ENCODE data around the gene FNDC3B. TPM values are rescaled to one million over a fixed set of nuclear protein-coding genes. Genes with fewer than 3 reads are reported as not detected.

FNDC3B gene
- total RNA-seq, 4 donors from 2014 or later: 23.9 to 61.9 (median 37.0) TPM

- H3K4me3 ChIP-seq: no peak overlapping the region
- DNase-seq (ENCODE audit: low spot score in 2 of 2): no peak
- H3K9me3 ChIP-seq: no peaks in the 10 kb centered on the region
- no peaks in the 10 kb centered on the region for H3K4me1 ChIP-seq
- H3K27ac ChIP-seq: no peak overlapping the region
- no peak for TF ChIP-seq EP300 (IDR thresholded peaks at IDR 0.05)
- no peak for TF ChIP-seq POLR2A (IDR thresholded peaks at IDR 0.05)
- TF ChIP-seq CTCF (IDR thresholded peaks at IDR 0.05): no peak
- no peak for TF ChIP-seq POLR2AphosphoS5 (IDR thresholded peaks at IDR 0.05)
- peaks cover 59% of the 10 kb centered on the region for H3K36me3 ChIP-seq
- WGBS: 85% methylated on average over 4 of the region's 4 CpGs
- H3K27me3 ChIP-seq: no peaks in the 10 kb centered on the region
Observed at GRCh38 chr3:172375206-172375850, 335.9 kb downstream of the FNDC3B start.

DNA sequence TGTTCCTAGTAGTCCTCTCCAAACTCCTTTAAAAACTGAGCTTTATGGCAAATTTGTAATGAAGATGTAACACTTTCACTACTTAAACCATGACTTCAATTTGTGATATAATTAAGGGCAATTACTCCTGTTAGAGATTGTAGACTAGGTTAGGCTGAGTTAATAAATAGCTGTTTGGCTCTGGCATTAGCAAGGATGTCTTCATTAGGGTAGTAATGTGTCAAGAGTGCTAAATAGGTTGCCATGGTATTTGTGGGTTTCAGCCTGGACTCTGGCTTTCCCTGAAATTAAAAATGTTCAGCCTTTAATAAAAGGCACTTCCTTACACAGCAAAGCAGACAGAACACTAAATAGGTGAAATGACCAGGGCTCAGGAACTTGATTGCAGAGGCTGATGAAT, 337.0 kb downstream of the FNDC3B start:
- no peaks in the 10 kb centered on the region for H3K27me3 ChIP-seq
- no peak overlapping the region for H3K4me3 ChIP-seq
- no peak for DNase-seq (ENCODE audit: low spot score in 2 of 2)
- TF ChIP-seq CTCF (IDR thresholded peaks at IDR 0.05) (no peak), POLR2AphosphoS5 (IDR thresholded peaks at IDR 0.05) (no peak), EP300 (IDR thresholded peaks at IDR 0.05) (no peak), POLR2A (IDR thresholded peaks at IDR 0.05) (no peak)
- H3K4me1 ChIP-seq: no peaks in the 10 kb centered on the region
- H3K36me3 ChIP-seq: peaks cover 63% of the 10 kb centered on the region
- H3K27ac ChIP-seq: no peak overlapping the region
- no peaks in the 10 kb centered on the region for H3K9me3 ChIP-seq

DNA sequence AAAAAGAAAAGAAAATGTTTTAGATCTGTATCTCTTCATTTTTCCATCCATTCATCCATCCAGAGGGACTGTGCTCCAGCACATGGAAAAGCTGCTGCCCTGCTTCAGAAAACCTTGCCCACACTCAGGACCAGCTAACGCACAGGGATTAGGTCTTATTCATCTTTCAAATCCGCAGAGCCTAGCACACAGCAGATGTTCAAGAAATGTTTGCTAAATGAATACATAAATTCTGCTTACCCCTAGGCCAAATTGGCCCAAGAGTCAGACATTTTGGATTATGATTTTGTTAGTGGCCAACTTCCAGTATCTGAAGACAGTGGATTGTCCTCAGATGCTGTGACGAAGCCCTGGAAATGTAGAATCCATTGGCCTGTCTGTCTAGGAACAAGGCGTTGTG, 337.5 kb downstream of the FNDC3B start:
- TF ChIP-seq POLR2A (IDR thresholded peaks at IDR 0.05): no peak
- no peak for TF ChIP-seq POLR2AphosphoS5 (IDR thresholded peaks at IDR 0.05)
- TF ChIP-seq CTCF (IDR thresholded peaks at IDR 0.05): no peak
- no peak for TF ChIP-seq EP300 (IDR thresholded peaks at IDR 0.05)
- H3K27me3 ChIP-seq: no peaks in the 10 kb centered on the region
- H3K4me3 ChIP-seq: no peak overlapping the region
- DNase-seq (ENCODE audit: low spot score in 2 of 2): no peak
- no peaks in the 10 kb centered on the region for H3K4me1 ChIP-seq
- no peaks in the 10 kb centered on the region for H3K9me3 ChIP-seq
- no peak overlapping the region for H3K27ac ChIP-seq
- WGBS: 78% methylated on average over 4 of the region's 4 CpGs
- H3K36me3 ChIP-seq: peaks cover 65% of the 10 kb centered on the region

DNA sequence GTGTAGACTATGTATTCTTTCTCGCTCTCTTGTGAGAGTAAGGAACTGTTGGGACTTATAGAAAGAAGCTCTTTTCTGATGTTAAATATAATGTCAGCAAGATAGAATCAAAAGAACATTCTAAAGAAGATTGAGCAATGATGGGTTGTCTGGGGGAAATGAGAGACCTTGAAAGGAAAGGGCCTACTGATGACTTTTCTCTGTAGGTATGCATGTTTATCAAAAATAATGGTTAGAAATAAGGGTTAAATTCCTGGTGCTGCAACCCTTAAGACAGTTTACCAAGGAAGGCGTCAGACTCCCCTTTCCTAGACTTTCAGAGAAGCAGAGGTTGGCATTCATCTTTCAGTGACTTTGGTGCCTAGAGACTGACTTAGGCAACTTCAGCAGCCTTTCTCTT, 339.1 kb downstream of the FNDC3B start:
- Histone ChIP-seq H3K27me3 (no peaks in the 10 kb centered on the region), H3K4me3 (no peak overlapping the region), H3K36me3 (peaks cover 52% of the 10 kb centered on the region), H3K9me3 (no peaks in the 10 kb centered on the region), H3K27ac (no peak overlapping the region), H3K4me1 (no peaks in the 10 kb centered on the region)
- DNase-seq (ENCODE audit: low spot score in 2 of 2): no peak
- TF ChIP-seq POLR2A (IDR thresholded peaks at IDR 0.05) (no peak), POLR2AphosphoS5 (IDR thresholded peaks at IDR 0.05) (no peak), EP300 (IDR thresholded peaks at IDR 0.05) (no peak), CTCF (IDR thresholded peaks at IDR 0.05) (no peak)
- 93% methylated on average over 2 of the region's 2 CpGs for WGBS

DNA sequence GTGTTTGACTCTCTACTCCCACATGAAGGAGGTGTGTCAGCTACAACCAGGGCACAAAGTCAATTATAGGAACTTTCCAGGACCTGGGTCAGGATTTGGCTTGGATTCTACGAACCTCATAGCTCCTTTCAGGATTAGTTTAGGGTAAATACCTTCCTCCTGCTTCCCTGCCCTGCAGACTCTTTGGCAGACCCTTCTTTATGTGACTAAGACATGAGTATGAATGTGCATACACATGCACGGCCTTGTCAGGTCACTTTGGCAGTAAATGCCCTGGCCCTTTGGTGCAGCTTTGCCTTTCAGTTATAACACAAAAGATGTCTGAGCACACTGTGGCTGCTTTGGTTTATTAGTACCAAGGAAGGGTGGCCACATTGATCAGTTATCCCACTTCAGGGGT, 340.0 kb downstream of the FNDC3B start:
- Histone ChIP-seq H3K27me3 (no peaks in the 10 kb centered on the region), H3K36me3 (peaks cover 50% of the 10 kb centered on the region), H3K4me3 (no peak overlapping the region), H3K9me3 (no peaks in the 10 kb centered on the region), H3K27ac (no peak overlapping the region), H3K4me1 (no peaks in the 10 kb centered on the region)
- WGBS: 78% methylated on average over 2 of the region's 2 CpGs
- DNase-seq (ENCODE audit: low spot score in 2 of 2): no peak
- no peak for TF ChIP-seq POLR2AphosphoS5 (IDR thresholded peaks at IDR 0.05)
- TF ChIP-seq CTCF (IDR thresholded peaks at IDR 0.05): no peak
- no peak for TF ChIP-seq EP300 (IDR thresholded peaks at IDR 0.05)
- TF ChIP-seq POLR2A (IDR thresholded peaks at IDR 0.05): no peak

Measured in suprapubic skin (tissue), 4 donors.